Osteoblast (primary cell): ENCODE results near the gene ANKRD55. TPM values are rescaled to one million over a fixed set of nuclear protein-coding genes. Genes with fewer than 3 reads are reported as not detected.

Experiments
- DNase-seq: peaks from one replicate; pipeline ENCODE4 v3.0.0; 2011; ENCODE audit warnings: low spot score, mixed read lengths; ENCODE audit not compliant: insufficient read length; ENCODE audit errors: missing footprints
- H2AFZ ChIP-seq: 2 replicates; pipeline ENCODE4 v1.6.0; 2011; ENCODE audit warnings: mild to moderate bottlenecking, low read length
- H3K27ac ChIP-seq: 2 replicates; pipeline ENCODE4 v1.5.1; 2011; ENCODE audit warnings: mild to moderate bottlenecking, low read depth, low read length, moderate library complexity
- H3K27me3 ChIP-seq: 2 replicates; pipeline ENCODE4 v1.6.0; 2012; ENCODE audit warnings: mild to moderate bottlenecking, control low read depth, inconsistent platforms, low read length, moderate library complexity; ENCODE audit not compliant: insufficient read depth
- H3K36me3 ChIP-seq: 2 replicates; pipeline ENCODE4 v1.5.1; 2011; ENCODE audit warnings: mild to moderate bottlenecking, low read length, control low read depth, moderate library complexity; ENCODE audit not compliant: insufficient read depth
- H3K4me1 ChIP-seq: 2 replicates; pipeline ENCODE4 v1.5.1; 2011; ENCODE audit warnings: mild to moderate bottlenecking, low read length, control low read depth, moderate library complexity; ENCODE audit not compliant: insufficient read depth
- H3K4me2 ChIP-seq: 2 replicates; pipeline ENCODE4 v1.6.0; 2011; ENCODE audit warnings: mild to moderate bottlenecking, low read length; ENCODE audit not compliant: insufficient read depth
- H3K4me3 ChIP-seq: fragments of 200-600 bp; sonication (generic); 3 replicates; pipeline ENCODE4 v1.5.1; 2012; ENCODE audit warnings: mild to moderate bottlenecking, low read length, inconsistent platforms; ENCODE audit not compliant: insufficient read depth
- H3K79me2 ChIP-seq: 2 replicates; pipeline ENCODE4 v1.6.0; 2012; ENCODE audit warnings: mild to moderate bottlenecking, low read length, control low read depth, inconsistent platforms; ENCODE audit not compliant: insufficient read depth
- H3K9me3 ChIP-seq: 2 replicates; pipeline ENCODE4 v1.5.1; 2011; ENCODE audit warnings: low read depth, low read length, control low read depth
- H4K20me1 ChIP-seq: 2 replicates; pipeline ENCODE4 v1.6.0; 2012; ENCODE audit warnings: mild to moderate bottlenecking, low read length, control low read depth; ENCODE audit not compliant: insufficient read depth
- total RNA-seq: library from RNA; depleted of rRNA; stranded (reverse); fragments of >200 nt; gene quantifications from 2 replicates; pipeline ENCODE4 v1.2.3, GENCODE V29; 2012
- TF ChIP-seq, protein P1 (sequence below): IDR thresholded peaks from 2 replicates; pipeline ENCODE4 v1.5.1; 2011; ENCODE audit warnings: mild to moderate bottlenecking, low read depth, low read length, moderate library complexity; ENCODE audit errors: extremely low read depth

Gene ANKRD55
- total RNA-seq, 1 donor, result not detected

GRCh38 chr5:56056875-56057274 lies 176.3 kb downstream of the ANKRD55 start:
- no peaks in the 10 kb centered on the region for H3K27me3 ChIP-seq
- no peak overlapping the region for H3K4me2 ChIP-seq
- peaks cover 2% of the 10 kb centered on the region for H3K9me3 ChIP-seq
- no peak overlapping the region for H2AFZ ChIP-seq
- no peaks in the 10 kb centered on the region for H3K36me3 ChIP-seq
- TF ChIP-seq, protein P1, sequence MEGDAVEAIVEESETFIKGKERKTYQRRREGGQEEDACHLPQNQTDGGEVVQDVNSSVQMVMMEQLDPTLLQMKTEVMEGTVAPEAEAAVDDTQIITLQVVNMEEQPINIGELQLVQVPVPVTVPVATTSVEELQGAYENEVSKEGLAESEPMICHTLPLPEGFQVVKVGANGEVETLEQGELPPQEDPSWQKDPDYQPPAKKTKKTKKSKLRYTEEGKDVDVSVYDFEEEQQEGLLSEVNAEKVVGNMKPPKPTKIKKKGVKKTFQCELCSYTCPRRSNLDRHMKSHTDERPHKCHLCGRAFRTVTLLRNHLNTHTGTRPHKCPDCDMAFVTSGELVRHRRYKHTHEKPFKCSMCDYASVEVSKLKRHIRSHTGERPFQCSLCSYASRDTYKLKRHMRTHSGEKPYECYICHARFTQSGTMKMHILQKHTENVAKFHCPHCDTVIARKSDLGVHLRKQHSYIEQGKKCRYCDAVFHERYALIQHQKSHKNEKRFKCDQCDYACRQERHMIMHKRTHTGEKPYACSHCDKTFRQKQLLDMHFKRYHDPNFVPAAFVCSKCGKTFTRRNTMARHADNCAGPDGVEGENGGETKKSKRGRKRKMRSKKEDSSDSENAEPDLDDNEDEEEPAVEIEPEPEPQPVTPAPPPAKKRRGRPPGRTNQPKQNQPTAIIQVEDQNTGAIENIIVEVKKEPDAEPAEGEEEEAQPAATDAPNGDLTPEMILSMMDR, result no peak
- H3K4me1 ChIP-seq, result peaks cover 21% of the 10 kb centered on the region
- H3K27ac ChIP-seq, result no peak overlapping the region
- no peaks in the 10 kb centered on the region for H4K20me1 ChIP-seq
- no peak overlapping the region for H3K4me3 ChIP-seq
- H3K79me2 ChIP-seq, result no peaks in the 10 kb centered on the region
- no peak for DNase-seq

- no peak for DNase-seq
- Histone ChIP-seq H3K36me3 (no peaks in the 10 kb centered on the region), H3K4me3 (no peak overlapping the region), H3K4me2 (no peak overlapping the region), H2AFZ (no peak overlapping the region), H3K4me1 (peaks cover 21% of the 10 kb centered on the region), H4K20me1 (no peaks in the 10 kb centered on the region), H3K79me2 (no peaks in the 10 kb centered on the region), H3K9me3 (peaks cover 2% of the 10 kb centered on the region), H3K27ac (no peak overlapping the region), H3K27me3 (no peaks in the 10 kb centered on the region)
- TF ChIP-seq, protein P1, result no peak
These were observed 177.3 kb downstream of the ANKRD55 start for GRCh38 chr5:56055859-56056258.

DNA sequence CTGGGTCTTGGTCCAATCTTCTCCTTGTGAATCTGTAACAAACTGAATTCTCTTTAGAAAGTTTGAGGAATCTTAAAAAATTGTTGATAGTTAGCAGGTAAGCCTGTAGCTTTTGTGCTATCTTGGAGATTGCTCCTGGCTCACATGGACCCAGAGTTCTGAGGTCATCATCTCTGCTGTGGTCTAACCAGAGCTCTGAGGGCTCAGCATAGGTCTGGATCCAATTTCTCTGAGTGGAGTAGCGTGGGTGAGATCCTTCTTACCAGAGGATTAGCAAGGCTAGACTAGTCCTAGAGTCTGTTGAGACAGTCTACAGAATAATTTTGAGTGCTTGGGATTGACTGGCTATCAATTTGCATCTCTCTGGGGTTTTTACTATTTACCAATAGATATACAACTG lies 177.8 kb downstream of the ANKRD55 start:
- Histone ChIP-seq H4K20me1 (no peaks in the 10 kb centered on the region), H3K79me2 (no peaks in the 10 kb centered on the region), H3K36me3 (no peaks in the 10 kb centered on the region), H3K27me3 (no peaks in the 10 kb centered on the region), H2AFZ (no peak overlapping the region), H3K4me2 (no peak overlapping the region), H3K4me1 (peaks cover 21% of the 10 kb centered on the region), H3K27ac (no peak overlapping the region), H3K9me3 (peaks cover 2% of the 10 kb centered on the region), H3K4me3 (no peak overlapping the region)
- TF ChIP-seq, protein P1, result no peak
- DNase-seq, result peak; percentile 80

DNA sequence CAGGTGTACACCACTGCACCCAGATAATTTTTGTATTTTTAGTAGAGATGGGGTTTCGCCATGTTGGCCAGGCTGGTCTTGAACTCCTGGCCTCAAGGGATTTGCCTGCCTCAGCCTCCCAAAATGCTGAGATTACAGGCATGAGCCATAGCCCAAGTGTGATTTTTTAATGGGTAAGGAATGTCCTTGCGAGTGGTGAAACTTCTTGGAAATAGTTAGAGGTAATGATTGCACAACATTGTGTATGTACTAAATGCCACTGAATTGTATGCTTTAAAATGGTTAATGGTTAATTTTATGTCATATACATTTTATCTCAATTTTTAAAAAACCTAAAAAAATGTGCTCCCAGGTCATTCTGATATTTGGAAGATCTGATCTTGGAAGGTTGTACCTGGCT lies 178.5 kb downstream of the ANKRD55 start:
- Histone ChIP-seq H4K20me1 (no peaks in the 10 kb centered on the region), H3K9me3 (peaks cover 2% of the 10 kb centered on the region), H3K27me3 (no peaks in the 10 kb centered on the region), H3K4me1 (peaks cover 21% of the 10 kb centered on the region), H3K4me2 (no peak overlapping the region), H2AFZ (no peak overlapping the region), H3K79me2 (no peaks in the 10 kb centered on the region), H3K4me3 (no peak overlapping the region), H3K27ac (no peak overlapping the region), H3K36me3 (no peaks in the 10 kb centered on the region)
- TF ChIP-seq, protein P1, result no peak
- DNase-seq, result no peak
